Measurements from ENCODE around the gene HOXB2. TPM values are rescaled to one million over a fixed set of nuclear protein-coding genes. Genes with fewer than 3 reads are reported as not detected.
"Not testable (repeated sequence)": the region's sequence is repeated elsewhere in the genome, so short reads cannot be mapped to it uniquely, and the experiment has no call there.

HOXB2 gene
- total RNA-seq, 2 donors from 2014 or later = 6.1 to 6.7 TPM

DNA sequence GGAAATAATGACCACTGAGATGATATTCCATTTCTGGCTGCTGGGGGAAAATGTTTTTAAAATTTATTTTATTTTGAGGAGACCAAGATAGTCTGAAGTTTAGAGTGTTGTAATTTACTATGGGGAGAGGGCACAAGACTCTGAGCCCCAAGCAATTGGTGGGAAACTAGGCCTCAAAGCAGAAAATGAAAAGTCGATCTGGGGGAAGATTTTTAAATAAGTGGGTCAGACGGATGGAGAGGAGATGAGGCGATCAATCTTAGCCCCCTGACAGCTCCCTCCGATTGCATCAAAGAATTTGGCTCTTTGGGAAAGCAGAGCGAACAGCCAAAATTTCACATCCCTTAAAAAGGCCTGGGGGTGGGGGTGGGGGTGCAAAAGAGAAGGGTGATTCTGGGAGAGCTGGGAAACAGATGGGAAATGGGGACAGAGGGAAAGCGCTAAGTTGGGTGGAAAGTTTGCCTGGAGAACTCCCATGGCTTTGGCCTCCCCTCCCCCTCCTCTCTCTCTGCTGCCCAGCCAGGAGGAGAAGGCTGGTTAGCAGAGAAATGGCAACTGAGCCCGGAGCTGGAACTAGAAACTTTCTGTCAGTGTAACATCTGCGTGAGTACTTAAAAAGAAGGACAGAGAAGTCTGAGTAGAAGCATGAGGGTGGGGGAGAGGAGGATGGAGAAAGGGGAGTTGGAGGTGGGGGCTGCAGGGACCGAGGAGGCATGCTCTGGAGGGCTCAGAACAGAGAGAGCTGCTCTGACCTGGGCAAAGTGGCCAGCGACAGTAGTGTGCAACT, 1.4 kb upstream of the HOXB2 start:
- intact Hi-C loops (cut with DNase I) = no loop called here
- ATAC-seq (peak in 1 of 2 donors; percentile 38), DNase-seq (no peak)

DNA sequence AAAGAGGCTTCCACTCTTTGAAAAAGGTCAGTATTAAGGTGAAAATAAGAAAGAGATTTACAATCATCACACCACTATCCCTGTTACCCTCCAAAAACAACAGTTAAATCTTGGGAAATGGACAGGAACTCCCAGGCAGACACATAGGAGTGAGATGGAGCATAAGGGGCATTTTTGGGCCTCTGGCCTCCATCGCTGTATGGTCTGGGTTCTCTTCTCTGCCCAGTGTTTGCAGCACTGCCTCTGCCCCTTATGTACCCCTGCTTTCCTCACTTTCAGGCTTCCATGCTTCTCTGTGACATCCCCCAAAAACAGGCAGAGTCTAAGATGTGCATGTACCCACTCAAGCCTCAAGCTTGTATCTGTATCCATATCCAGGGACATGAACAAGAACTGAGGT, 630 bp upstream of the HOXB2 start:
- intact Hi-C loops (cut with DNase I) = no loop called here
- no peak for ATAC-seq
- DNase-seq = no peak

DNA sequence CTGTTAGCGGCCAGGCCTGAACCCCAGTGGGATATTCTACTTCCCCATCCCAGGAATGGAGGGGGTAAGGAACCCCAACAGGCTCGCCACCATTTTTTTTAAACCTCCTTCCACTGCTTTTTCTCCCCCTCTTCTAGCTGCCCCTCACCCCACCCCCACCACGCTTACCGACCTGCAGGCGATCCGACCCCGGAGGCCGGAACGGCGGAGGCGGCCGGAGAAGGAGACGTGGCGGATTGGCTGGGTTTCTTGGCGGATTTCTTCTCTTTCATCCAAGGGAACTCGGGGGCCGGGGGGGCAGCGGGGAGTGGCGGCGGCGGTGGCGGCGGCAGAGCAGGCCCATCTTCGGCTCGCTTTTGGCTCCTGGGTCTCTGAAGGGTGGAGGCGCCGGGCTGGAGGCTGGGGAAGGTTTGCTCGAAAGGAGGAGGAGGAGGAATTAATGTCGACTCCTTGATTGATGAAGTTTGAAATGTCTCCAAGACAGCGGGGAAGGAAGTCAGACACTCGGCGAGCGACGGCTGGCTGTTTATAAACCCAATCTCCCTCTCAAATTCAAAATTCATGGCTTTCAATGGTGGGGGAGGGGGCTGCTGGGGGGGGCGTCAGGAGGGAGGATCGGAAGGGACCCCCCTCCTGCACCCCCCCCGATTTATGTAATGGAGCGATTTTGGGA, 424 bp downstream of the HOXB2 start:
- intact Hi-C loops (cut with DNase I) = no loop called here
- ATAC-seq (peak; percentile 35 to 74), DNase-seq (peak; percentile 86)

DNA sequence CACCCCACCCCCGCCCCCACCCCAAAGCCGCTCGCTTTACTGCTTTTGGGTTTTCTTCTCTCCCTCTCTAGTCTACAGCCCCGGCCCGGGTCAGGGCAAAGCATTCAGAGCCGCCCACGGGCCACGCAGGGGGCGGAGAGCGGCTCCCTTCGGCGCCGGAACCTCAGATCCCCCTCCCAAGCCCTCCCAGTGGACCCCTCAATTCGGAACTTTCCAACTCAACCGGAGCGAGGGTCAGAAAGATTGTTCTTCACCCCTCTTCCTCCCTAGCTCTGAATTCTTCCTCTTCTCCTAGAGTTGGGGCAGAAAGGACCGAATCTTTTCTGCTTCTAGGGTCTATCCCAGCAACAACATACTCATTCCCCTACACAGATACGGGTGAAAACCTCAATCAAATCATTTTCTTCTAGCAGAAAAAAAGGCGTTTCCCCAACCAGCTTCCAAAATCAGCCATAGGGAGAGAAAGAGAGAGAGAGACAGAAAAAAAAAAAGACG, 1.0 kb downstream of the HOXB2 start:
- intact Hi-C loops (cut with DNase I) = no loop called here
- ATAC-seq (peak; percentile 12 to 43), DNase-seq (no peak)

DNA sequence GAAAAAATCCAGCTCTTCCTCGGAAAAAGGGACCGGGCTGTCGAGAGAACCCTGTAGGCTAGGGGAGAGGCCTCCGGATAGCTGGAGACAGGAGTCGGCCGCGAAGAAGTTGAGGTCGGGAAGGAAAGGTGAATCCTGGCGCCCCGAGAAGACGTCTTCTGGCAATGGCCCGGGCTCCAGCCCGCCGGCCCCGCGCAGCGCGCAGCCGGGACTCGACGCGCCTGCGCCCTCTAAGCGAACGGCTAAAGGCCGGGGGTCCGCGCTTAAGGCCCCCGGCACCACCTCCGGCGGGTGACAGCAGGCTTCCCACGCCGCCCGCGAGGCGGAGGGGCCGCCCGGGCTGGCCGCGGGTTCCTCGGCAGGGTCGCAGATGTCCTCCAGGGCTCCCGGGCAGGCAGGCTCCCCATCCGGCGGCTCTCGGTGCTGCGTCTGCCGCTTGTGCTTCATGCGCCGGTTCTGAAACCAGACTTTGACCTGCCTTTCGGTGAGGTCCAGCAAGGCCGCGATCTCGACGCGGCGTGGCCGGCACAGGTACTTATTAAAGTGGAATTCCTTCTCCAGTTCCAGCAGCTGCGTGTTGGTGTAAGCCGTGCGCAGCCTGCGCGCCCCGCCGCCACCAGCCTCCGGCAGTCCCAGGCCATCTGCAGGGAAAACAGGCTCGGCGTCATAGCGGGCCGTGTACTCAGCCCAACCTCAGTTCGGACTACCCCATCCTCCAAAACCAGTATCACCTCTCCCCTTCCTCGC, 1.6 kb downstream of the HOXB2 start:
- DNase-seq = no peak
- intact Hi-C loops (cut with DNase I) = no loop called here
- peak; percentile 14 to 34 for ATAC-seq

DNA sequence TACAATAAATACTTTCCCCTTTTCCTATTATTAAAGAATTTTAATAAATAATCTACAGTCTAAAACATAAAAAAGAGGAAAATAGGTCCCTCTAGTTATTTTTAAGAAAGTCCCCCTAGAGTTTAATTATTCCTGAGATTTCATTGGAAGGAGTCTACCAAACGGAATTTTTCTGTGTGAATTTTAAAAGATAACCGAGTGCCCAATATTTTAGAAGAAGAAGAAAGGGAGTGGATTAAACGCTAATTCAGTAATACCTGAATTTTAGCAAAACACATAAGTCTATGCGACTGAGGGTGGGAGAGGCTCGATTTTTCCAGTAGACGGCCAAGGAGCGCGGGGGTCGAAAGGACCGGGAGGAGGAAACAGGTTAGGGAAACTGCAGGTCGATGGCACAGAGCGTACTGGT, 2.2 kb downstream of the HOXB2 start:
- intact Hi-C loops (cut with DNase I) = no loop called here
- no peak for ATAC-seq
- no peak for DNase-seq

DNA sequence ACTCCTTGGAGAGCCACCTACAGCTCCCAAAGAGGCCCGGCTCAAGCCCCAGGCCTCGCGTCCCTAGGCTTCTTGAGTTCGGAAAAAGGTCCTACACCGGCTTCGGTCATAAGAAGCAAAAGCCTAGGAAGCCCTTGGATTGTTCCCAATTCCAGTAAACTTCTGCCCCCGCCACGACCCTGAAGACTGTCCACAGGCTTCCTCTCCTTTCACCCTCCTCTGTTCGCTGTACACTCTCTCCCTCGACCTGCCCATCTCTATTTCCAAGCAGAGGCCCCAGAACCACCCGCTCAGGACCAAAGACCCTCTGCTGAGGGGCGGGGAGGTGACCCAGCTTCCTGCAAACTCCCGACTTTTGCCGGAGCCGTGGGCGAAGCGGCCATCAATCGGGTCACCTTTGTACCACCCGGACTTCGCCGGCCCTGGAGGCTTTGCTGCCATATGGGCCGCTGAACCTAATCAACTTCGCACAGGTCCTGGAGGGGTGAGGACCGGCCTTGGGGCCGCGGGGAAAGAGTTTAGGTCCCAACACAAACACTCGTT, 2.7 kb downstream of the HOXB2 start:
- no peak for DNase-seq
- ATAC-seq = peak; percentile 1 to 4
- intact Hi-C loops (cut with DNase I) = no loop called here

DNA sequence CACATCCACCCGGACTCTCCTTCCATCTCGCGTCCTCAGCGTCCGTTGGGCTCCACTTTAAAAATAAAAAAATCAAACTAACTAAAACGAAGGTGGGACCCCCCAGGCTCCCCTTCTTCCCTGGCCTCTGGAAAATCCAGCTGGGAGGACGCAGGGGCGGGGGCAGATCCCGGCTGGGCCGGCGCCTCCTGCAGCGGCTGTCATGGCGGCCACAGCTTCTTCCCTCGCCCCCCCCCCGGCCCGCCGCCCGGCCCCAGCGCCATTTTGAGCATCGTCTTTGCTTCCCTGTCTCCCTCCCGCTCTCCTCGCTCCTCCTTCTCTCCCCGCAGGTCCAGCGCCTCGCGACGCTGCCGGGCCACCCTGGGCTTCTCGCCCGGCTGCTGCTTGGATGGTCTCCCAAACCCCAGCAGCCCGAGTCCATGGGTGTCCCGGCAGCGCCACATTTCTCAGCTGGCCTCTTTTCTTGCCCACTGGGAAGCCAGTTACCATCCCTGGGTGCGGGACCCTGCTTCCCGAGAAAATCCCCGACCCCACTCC, 3.3 kb downstream of the HOXB2 start:
- DNase-seq (peak; percentile 68), ATAC-seq (peak; percentile 68 to 69)
- intact Hi-C loops (cut with DNase I) = no loop called here

DNA sequence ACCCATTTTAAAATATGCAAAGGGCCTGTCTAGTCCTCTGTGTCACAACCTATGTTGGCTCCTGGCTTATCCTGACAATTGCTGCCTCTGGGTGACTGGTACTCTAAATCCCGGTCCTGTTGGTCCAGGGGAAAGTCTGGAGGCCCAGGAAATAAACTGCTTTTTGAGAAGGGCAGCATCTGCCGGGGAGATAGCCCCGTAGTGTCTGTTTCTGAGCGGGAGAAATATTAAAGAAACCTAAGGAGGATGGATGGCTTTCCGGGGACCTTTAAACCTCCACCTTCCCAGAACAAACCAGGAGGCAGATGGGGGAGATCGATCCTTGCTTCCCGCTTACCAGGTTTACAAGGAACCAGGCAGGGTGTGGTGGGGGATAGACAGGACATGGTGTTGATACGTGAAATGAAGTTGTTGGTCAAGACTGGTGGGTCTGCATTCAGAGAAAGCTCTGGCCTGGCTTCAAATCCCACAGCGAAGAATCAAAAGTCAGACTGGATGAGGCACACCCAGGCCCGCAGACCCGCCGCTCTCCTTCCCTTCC, 3.8 kb downstream of the HOXB2 start:
- intact Hi-C loops (cut with DNase I) = no loop called here
- DNase-seq (no peak), ATAC-seq (peak in 1 of 2 donors; percentile 2)

DNA sequence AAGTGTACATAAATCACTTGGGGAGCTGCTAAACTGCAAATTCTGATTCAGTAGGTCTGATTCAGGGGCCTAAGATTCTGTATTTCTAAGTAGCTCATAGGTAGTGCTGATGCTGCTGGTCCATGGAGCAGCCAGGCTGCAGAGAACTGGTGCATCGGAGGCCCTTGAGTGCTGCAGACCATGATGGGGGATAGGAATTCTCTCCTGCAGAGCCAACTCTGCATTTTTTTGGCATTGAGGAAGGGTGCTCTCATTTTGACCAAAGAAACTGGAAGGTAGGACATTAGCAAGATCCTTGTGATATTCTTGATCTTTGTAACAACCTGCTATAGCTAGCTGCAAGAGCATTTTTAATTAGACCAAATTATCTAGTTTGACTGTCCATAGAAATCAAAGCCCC, 4.7 kb downstream of the HOXB2 start:
- ATAC-seq = no peak
- no peak for DNase-seq
- intact Hi-C loops (cut with DNase I) = no loop called here

DNA sequence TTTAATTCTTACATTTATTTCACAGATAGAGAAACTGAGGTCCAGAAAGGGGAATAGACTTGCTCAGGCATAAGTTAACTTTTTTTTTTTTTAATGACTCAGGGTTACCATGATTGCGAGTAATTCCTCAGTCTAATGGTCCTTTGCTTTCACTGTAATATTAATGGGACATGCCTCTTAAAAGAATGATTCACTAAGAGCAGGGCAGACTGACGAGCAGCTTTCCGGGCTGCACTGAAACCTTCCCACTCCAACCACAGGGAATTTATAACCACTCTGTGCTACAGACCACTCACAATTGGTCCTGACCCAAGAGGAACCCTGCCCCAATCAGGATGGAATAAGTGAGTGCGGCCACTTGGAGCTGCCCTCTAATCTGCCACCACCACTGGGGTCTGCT, 5.7 kb downstream of the HOXB2 start:
- intact Hi-C loops (cut with DNase I) = no loop called here
- DNase-seq (no peak), ATAC-seq (no peak)

DNA sequence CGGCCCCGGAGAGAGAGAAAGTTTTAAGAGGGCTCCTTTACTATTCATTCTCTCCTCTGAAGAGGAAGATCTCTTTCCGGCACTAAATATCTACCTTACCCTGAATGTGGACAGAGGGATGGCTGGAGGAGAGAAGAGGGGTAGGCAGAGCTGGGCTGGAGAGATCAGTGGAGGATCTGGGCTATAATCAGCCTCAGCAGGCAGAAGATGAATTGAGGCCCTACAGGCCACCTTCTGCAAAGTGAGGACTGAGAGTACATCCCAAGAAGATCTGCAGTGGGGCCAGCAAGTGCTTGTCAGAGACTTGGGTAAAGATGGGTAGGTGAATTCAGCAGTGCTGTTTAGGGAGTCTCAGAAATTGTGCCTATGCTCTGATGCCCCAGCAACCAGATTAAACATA, 7.6 kb downstream of the HOXB2 start:
- intact Hi-C loops (cut with DNase I) = no loop called here
- ATAC-seq (no peak), DNase-seq (no peak)

DNA sequence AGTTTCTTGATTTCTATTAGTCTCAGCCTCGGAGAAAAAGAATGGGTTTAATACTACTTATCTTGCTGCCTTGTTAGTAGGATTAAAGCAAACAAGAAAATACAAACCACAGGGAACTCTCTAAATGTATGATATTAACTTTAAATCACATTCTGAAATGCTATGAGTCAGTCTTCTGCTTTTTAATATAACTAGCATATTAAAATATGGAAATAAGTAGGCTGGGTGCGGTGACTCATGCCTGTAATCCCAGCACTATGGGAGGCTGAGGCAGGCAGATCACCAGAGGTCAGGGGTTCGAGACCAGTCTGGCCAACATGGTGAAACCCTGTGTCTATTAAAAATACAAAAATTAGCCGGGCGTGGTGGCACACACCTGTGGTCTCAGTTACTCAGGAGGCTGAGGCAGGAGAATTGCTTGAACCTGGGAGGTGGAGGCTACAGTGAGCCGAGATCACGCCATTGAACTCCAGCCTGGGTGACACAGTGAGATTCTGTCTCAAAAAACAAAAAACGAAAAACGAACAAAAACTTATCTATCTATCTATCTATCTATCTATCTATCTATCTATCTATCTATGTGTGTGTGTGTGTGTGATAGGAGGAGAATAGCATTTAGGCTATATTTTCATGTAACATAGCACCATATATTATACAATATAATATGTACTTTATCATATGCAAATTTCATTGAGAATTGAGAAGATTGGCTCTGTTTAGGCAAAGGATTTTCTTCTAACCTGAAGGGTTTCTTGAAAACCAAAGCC, 8.9 kb downstream of the HOXB2 start:
- DNase-seq; ATAC-seq; intact Hi-C loops (cut with DNase I): not testable (repeated sequence)

DNA sequence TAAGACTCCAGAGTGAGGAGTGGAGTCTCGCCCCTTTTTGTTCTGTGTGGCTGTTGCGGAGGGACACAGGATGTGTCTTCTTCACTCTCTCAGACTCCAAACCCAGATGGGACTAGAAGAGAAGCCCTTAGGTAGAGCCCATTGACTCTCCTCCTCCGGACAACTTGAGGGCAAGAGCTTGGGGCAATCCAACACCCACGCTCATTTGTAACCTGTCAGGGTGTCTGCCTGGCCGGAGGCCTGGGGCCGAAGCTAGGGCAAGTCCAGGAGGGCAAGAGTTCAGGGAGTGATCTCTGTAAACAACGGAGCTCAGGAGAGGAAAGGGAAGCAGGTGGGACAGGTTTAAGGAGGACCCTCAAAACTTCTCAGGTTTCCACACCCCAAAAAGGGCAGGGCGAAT, 12.6 kb downstream of the HOXB2 start:
- DNase-seq = no peak
- intact Hi-C loops (cut with DNase I) = no loop called here
- ATAC-seq = no peak

DNA sequence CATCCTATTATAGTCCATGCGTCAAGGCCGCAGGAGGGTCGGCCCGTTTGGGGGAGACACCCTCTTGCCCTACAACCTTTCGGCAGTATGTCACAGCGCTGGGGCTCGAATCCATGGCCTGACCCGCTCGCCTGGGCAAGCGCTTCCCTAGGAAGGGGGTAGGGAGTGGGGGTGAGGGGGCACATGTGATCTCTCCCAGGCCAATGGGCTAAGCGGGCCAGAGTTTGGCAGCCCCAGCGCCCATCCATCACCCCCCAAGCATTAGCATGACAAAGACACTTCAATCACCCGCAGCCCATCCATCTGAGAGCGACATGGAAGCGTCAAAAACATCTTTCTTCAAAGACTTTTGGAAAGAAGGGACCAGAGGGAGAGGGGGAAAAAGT, 14.0 kb downstream of the HOXB2 start, which contains the start of gene HOXB1:
Gene HOXB1 (minus strand): TSS at position 125 of the 386 bp plus-strand sequence. CDS start 107 bp downstream, at position 18.
- ATAC-seq (no peak), DNase-seq (no peak)
- intact Hi-C loops (cut with DNase I) = no loop called here

DNA sequence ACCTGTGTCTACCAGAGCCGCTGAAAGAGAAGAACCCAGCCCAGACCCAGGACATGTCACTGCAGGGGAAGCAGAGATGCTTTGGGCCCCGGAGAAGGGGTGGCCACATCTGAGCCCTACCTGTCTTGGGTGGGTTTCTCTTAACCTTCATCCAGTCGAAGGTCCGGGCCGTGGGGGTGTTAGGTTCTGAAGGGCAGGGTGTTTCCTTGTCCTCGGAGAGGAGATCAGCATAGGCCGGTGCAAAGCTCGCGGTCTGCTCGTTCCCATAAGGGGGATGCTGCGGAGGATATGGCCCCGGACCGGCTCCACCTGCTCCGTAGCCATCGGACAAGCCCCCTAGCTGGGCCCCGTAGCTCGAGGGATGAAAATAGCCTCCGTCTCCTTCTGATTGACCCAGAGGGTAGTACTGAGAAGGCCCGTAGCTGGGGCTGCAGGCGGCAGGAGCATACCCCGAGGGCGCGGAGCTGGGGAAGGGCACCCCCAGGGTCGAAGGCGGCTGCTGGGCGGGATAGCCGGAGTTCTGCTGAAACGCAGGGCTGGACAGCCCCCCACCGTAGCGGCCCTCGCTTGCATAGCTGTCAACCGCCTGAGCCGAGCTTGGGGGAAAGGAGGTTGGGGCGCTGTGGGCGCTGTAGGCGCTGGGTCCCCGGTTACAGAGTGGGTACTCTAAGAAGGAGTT, 14.6 kb downstream of the HOXB2 start:
- intact Hi-C loops (cut with DNase I) = no loop called here
- ATAC-seq (no peak), DNase-seq (no peak)

DNA sequence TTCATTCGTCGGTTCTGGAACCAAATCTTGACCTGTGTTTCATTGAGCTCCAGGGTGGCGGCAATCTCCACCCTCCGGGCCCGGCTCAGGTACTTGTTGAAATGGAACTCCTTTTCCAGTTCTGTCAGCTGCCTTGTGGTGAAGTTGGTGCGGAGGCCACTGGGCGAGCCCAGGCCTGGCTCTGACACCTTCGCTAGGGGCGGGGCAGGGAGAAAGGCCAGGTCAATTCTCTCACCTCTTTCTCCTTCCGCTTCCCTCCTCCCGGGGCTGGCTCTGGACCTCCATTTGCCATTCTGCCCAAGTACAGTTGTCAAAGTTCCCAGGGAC, 15.3 kb downstream of the HOXB2 start:
- intact Hi-C loops (cut with DNase I) = no loop called here
- ATAC-seq (no peak), DNase-seq (no peak)
